ENCODE data around the gene AGAP3.

AGAP3 gene

DNA sequence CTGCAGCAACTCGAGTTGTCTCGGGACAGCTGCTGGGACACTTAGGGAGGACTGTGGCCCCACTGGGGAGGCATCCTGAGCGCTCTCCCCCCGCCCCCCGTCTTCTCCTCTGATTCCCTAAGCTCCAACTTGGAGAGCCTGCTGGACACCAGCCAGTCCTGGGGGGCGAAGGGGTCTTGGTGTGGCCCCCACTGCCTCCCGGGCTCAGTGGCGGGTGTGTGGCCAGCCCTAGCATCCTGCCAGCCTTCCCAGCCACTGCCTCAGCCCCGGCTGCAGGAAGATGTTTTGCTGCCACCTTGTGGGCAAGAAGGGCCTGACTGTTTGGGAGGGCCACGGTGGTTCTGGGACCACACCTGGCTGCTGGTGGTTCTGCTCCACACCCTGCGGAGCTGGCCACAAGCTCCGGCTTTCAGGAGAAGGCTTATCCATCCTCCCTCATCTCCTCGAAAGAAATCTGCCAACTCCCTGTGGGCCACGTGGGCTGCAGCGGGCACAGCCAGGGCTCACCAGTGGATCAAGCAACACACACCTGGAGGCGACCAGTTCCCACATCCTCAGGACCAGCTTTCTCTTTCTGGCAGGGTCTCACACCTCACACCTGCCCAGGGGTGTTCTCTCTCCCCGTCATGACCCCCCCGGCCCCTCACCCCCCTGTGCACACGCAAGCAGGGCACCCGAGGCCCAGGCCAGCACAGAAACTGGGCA lies 24.8 kb downstream of the AGAP3 start:
- peak; percentile 73 for DNase-seq

DNA sequence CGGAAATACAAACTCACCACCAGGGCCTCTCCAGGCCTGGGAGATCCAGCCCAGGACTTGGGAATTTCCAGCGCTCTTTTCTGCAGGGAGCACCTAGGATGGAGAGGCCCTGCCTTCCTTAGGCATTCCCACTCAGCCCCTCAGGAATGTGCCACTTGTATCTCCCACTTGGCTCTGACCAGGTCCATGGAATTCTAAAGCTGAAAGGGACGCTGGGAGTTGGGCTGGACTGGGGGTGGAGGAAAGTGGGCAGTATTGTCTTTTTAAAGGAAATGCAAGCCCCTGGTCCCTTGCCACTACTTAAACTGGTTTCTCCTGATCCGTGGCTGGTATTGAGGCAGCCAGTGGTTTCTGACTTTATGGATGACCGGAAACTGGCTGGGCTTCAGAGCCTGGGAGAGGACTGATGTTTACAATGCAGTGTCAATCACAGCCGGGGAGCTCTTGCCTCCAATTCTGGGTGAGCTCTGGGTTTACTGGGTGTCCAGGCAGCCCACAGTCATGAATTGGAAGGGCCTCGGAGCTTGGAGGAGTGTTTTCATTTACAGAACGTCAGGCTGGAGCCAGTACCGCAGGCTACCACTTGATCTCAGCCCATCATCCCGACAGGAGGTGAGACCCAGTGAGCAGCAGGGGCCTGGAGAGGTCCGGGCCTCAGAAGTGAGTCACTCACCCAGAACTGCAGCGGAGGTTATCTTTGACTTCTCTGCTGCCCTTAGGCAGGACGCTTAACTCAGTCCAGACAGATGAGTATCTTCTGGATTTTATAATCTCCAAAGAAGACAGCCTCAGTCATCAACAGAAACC lies 27.3 kb downstream of the AGAP3 start:
- DNase-seq = no peak

DNA sequence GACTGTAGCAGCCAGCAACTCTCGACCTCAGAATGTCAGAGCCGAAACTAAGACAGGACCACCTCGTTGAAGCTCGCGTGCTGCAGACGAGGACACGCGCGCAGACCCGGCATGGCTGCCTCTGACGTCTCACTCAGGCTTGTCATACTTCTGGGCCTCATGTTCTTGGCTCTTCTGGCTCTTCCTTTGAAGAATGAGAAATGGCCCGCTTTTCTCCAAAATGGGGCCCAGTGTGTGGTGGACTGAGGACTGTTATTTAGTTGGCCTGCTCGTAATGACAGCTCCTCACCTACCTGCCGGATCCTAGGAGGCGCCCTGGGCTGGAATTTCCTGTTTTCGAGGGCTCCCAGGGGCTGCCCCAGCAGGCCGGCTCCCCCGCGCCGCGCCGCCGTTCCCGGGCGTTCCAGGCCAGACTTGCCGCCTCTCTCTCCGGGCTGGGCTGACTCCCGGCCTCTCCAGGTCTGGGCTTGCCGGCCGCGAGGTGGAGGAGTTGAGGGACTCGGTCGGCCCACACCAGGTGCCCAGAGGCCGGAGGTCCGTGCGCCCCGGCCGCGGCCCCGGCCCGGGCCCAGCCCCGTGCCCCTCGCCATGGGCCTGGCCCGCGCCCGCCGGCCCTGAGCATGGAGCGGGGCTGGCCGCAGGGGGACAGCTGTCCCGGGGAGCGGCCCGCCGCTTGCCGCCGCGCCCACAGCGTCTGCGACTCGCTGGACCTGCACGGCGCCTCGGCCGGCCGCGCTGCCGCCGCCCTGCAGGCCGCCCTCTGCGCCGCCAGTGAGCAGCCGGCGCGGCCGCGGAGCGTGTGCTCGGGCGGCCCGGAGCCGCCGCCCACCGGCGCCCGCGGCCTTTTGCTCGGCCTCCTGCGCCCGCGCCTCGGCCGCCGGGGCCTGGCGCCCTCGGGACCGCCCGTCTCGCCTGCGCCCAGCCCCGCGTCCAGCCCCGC lies 28.1 kb downstream of the AGAP3 start:
- no peak for DNase-seq

- no peak for DNase-seq
Measured at GRCh38 chr7:151115121-151115835, 29.0 kb downstream of the AGAP3 start.

- DNase-seq = no peak
Measured at GRCh38 chr7:151115836-151116418, 29.7 kb downstream of the AGAP3 start.

DNA sequence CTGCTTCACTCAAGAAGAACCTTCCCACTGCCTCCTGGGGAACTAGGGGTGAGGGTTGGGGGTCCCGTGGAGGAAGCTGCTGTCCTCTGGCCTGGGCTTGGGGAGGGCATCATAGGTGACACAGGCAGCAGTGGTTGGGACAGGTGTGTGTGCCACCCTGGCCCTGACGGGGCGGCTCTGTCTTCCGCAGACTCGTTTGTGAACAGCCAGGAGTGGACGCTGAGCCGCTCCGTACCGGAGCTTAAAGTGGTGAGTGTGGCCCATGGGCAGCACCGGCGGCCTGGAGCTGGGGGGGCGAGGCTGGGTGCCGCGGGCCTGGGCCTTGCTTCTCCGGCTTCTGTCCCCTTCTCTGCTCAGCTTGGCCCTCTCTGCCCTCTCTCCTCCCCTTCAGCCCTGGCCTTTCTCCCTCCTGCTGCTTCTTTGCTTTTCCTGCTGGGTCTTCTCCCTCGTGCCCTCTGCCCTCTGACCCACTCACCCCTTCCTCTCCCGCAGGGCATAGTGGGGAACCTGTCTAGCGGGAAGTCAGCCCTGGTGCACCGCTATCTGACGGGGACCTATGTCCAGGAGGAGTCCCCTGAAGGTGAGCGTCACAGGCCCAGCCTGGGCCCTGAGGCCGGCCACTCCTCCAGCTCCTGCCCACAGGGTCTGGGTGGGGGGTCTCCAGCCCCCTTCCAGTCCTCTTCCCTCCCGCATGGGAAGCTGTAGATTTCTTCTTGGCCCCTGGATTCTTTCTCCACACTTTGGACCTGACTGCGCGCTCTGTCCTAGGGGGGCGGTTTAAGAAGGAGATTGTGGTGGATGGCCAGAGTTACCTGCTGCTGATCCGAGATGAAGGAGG lies 30.5 kb downstream of the AGAP3 start:
- no peak for DNase-seq

- DNase-seq = no peak
Measured at GRCh38 chr7:151117565-151117964, 31.3 kb downstream of the AGAP3 start.

GRCh38 chr7:151118108-151119054 lies 32.1 kb downstream of the AGAP3 start:
- DNase-seq = no peak

- no peak for DNase-seq
Measured at GRCh38 chr7:151119055-151119415, 32.8 kb downstream of the AGAP3 start.

DNA sequence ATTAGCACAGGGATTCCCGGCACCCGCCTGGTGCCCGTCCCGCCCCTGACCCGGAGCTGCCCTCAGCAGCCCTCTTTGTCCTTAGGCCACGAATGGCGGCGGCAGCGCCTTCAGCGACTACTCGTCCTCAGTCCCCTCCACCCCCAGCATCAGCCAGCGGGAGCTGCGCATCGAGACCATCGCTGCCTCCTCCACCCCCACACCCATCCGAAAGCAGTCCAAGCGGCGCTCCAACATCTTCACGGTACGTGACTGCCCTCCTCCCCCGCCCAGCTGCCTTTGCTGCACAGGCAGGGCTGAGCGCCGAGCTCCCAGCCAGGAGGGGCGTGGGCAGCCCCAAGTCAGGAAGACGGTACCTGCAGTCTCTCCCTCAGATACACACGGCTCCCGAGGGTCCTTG lies 33.6 kb downstream of the AGAP3 start:
- no peak for DNase-seq

DNA sequence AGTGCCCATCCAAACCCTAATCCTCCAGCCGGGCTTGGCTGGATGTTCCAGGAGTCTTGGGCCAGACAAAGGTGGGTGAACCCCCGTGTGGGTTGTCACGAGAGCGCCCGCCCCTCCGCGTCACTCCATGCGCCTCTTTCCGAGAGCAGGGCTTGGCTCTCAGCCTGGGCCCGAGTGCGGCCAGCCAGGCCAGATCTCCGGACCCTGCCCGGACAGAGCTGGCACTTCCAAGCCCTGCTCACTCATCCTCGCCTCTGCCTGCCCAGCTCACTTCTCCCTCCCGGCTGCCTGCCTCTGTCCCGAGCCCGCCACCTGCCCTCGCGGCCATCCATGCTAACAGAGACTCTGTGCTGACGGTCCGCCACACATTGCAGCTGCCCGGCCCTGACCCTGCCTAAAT lies 34.6 kb downstream of the AGAP3 start:
- DNase-seq = no peak

DNA sequence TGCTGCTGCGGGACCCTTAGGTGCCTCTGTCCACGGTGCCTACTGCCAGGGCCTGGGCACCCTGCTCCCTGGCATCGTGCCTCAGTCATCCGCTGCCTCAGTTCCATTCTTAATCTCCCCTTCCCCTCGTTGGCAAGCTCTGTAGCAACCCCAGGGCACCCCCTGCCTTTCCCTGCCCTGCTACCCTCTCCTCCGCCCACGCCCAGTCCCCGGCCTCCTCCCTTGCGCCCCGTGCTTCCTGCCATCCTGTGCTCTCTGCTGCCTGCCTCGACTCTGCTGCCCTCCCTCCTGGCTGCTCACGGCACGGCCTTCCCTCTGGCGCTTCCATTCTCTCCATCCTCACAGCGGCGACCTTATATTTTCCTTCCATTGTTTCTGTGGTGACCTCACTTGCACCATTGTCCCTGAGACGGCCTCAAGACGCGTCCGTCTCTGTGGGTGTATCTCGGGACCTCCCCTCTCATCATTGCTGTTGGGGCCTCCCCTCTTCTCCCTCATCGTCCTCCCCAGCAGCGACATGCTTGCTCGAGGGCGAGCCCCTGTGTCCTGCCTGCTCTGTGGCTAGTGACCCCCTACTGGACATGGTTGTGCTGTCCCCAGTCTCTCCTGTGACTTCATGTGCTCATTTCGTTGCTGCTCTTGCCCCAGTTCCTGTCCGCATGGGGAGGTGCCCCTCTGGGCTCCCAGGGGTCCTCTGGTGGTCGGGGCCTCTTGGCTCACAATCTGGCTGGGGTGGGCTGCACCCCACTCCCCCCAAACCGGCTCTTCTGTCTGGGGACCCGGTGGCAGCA lies 35.3 kb downstream of the AGAP3 start:
- no peak for DNase-seq

DNA sequence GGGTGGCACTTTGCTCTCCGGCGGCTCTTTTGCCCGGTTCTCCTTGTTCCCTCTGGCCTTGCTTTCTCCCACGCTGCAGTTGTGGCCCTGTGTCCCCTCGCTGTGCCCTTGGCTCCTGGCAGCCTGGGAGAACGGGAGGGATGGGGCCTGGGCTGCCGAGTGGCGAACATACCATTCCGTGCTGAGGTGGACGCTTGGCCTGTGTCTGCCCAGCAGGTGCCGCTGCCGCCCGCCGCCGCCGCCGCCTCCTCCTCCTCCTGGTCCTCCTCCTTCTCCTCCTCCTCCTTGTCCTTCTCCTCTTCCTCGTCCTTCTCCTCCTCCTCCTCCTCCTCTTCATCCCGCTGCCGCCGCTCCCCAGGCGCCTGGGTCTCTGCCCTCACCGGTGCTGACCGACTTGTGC lies 36.0 kb downstream of the AGAP3 start:
- DNase-seq = no peak

- no peak for DNase-seq
Measured at GRCh38 chr7:151122796-151123157, 36.5 kb downstream of the AGAP3 start.

DNA sequence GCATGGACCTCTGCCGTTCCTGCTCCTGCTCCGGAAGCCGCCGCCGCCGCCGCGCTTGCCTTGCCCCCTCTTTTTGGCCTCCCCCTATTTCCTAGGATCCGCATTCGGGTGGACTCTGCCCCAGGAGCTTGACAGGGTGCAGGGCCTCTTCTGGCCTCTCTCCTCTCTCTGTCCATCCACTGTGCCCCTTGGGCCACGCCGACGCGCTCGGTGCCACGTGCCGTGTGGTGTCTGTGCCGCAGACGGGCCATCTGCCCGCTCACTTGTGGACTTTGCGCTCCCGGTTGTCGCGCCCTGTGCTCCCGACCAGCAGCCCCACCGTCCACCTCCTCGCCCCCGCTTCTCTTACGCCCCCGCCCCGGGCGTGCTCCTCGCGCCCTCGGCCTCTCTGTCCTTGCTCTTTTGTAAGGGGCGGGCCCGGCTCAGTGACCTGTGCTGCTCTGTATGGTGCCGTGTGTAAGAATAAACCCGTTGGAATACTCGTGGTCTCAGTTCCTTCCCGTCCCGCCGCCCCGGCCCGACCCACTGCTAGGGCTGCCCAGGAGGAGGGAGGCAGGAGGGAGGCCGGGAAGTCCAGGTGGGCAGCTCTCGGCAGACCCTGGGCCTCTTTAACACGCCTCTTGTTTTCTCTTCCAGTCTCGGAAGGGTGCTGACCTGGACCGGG lies 37.0 kb downstream of the AGAP3 start:
- DNase-seq = no peak

GRCh38 chr7:151123822-151124464 lies 37.7 kb downstream of the AGAP3 start:
- peak; percentile 76 for DNase-seq

DNA sequence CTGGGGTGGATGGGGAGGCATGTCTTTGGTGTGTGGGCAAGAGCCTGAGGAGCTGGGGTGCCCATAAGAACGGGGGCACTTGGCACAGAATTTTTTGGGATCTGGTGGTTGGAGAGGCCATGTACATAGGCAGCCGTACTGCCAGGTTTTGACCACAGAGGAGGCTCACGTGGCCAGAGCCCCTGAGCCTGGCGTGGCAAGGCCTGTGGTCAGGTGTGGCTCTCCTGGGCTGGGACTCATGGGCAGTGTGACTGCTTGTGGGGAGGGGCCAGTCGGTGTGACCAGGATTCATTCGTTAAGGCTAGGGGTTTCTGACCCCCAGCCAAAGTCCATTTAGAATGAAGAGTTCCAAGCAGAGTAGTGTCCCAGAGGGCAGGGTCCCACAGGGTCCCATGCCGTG lies 38.2 kb downstream of the AGAP3 start:
- DNase-seq = no peak

DNA sequence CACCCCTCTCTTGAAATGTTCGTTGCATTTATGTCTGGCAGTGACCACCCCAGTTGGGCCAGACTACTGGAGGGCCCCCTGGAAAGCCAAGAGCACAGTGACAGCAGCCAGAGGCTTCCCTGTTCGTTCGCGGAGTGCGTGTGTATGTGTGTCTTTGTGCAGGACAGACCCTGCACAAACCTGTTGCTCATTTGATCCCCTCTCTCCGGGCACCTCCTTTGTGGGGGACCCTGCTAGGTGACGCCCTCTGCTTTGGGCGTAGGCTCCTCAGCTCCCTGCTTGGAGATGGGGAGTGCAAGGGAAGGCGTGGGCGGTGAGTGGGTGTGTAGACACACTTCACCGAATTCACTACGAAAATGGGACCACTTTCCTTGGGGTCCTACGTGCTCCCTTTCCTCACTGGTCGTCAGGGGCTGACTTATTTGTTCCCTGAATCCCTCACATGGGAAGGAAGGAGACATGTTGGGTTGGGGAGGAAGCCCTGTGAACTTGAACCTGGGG lies 38.7 kb downstream of the AGAP3 start:
- no peak for DNase-seq

Measured in NCI-H1092 (cell line).